Measurements from ENCODE around the gene DHX34. TPM values are rescaled to one million over a fixed set of nuclear protein-coding genes. Genes with fewer than 3 reads are reported as not detected.
A peak's percentile ranks its signal among the peaks of the same experiment; 100 is the strongest.

Gene DHX34
- total and polyA plus RNA-seq, 3 experiments from 2014 or later = 7.7 to 24.5 (median 23.2) TPM

DNA sequence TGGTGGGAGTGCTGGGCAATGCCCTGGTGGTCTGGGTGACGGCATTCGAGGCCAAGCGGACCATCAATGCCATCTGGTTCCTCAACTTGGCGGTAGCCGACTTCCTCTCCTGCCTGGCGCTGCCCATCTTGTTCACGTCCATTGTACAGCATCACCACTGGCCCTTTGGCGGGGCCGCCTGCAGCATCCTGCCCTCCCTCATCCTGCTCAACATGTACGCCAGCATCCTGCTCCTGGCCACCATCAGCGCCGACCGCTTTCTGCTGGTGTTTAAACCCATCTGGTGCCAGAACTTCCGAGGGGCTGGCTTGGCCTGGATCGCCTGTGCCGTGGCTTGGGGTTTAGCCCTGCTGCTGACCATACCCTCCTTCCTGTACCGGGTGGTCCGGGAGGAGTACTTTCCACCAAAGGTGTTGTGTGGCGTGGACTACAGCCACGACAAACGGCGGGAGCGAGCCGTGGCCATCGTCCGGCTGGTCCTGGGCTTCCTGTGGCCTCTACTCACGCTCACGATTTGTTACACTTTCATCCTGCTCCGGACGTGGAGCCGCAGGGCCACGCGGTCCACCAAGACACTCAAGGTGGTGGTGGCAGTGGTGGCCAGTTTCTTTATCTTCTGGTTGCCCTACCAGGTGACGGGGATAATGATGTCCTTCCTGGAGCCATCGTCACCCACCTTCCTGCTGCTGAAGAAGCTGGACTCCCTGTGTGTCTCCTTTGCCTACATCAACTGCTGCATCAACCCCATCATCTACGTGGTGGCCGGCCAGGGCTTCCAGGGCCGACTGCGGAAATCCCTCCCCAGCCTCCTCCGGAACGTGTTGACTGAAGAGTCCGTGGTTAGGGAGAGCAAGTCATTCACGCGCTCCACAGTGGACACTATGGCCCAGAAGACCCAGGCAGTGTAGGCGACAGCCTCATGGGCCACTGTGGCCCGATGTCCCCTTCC lies 28.9 kb upstream of the DHX34 start:
- Histone ChIP-seq H3K36me3 (ENCODE audit: insufficient read depth, low read length) (no peaks in the 10 kb centered on the region), H3K27ac (ENCODE audit: low read depth, low read length) (no peak overlapping the region), H3K9me3 (ENCODE audit: low read length) (no peaks in the 10 kb centered on the region), H3K27me3 (ENCODE audit: insufficient read depth, low read length, poor library complexity, severe bottlenecking) (no peaks in the 10 kb centered on the region), H3K4me3 (ENCODE audit: low read length) (no peak overlapping the region), H3K4me1 (ENCODE audit: insufficient read depth, low read length) (no peaks in the 10 kb centered on the region)
- no peaks in the 10 kb centered on the region for H3K4me1 Mint-ChIP-seq
- ChIA-PET POLR2A (no interaction called here), CTCF (no interaction called here)
- no peak overlapping the region for H3K4me3 Mint-ChIP-seq
- no peaks in the 10 kb centered on the region for H3K36me3 Mint-ChIP-seq
- no peak for DNase-seq
- H3K9me3 Mint-ChIP-seq = peaks cover 0 to 1% (median 0%) of the 10 kb centered on the region in 5 donors
- no peak overlapping the region for H3K27ac Mint-ChIP-seq
- H3K27me3 Mint-ChIP-seq = peaks cover 18 to 57% of the 10 kb centered on the region in 2 donors

DNA sequence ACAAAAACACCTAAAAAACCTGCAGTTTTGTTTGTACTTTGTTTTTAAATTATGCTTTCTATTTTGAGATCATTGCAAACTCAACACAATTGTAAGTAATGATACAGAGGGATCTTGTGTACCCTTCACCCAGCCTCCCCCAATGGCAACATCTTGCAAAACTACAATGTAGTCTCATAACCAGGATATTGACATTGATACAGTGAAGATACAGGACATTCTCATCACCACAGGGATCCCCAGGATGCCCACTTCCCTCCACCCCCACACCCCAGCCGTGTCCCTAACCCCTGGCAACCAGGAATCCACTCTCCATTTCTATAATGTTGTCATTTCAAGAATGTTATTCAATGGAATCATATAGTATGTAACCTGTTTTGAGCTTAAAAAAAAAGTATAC lies 27.5 kb upstream of the DHX34 start:
- POLR2A ChIA-PET = no interaction called here
- Histone ChIP-seq H3K27me3 (ENCODE audit: insufficient read depth, low read length, poor library complexity, severe bottlenecking) (no peaks in the 10 kb centered on the region), H3K4me3 (ENCODE audit: low read length) (no peak overlapping the region), H3K9me3 (ENCODE audit: low read length) (no peaks in the 10 kb centered on the region), H3K27ac (ENCODE audit: low read depth, low read length) (no peak overlapping the region), H3K36me3 (ENCODE audit: insufficient read depth, low read length) (no peaks in the 10 kb centered on the region), H3K4me1 (ENCODE audit: insufficient read depth, low read length) (no peaks in the 10 kb centered on the region)
- H3K36me3 Mint-ChIP-seq = no peaks in the 10 kb centered on the region
- CTCF ChIA-PET = no interaction called here
- no peaks in the 10 kb centered on the region for H3K4me1 Mint-ChIP-seq
- peaks cover 24 to 50% of the 10 kb centered on the region in 2 donors for H3K27me3 Mint-ChIP-seq
- no peak overlapping the region for H3K4me3 Mint-ChIP-seq
- DNase-seq = no peak
- H3K9me3 Mint-ChIP-seq = peaks cover 0 to 1% (median 0%) of the 10 kb centered on the region in 5 donors
- H3K27ac Mint-ChIP-seq = no peak overlapping the region

DNA sequence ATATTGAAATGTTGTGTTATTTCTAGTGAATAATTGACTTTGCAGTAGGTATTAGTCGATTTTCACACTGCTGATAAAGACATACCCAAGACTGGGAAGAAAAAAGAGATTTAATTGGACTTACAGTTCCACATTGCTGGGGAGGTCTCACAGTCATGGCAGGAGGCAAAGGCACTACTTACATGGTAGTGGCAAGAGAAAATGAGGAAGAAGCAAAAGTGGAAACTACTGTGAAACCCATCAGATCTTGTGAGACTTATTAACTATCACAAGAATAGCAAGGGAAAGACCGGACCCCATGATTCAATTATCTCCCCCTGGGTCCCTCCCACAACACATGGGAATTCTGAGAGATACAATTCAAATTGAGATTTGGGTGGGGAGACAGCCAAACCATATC lies 27.1 kb upstream of the DHX34 start:
- H3K4me1 Mint-ChIP-seq = no peaks in the 10 kb centered on the region
- H3K36me3 Mint-ChIP-seq = no peaks in the 10 kb centered on the region
- POLR2A ChIA-PET = no interaction called here
- H3K9me3 ChIP-seq (ENCODE audit: low read length) = no peaks in the 10 kb centered on the region
- CTCF ChIA-PET = no interaction called here
- H3K4me3 Mint-ChIP-seq = no peak overlapping the region
- H3K27me3 Mint-ChIP-seq = peaks cover 24 to 49% of the 10 kb centered on the region in 2 donors
- no peak overlapping the region for H3K27ac ChIP-seq (ENCODE audit: low read depth, low read length)
- no peak for DNase-seq
- H3K36me3 ChIP-seq (ENCODE audit: insufficient read depth, low read length) = no peaks in the 10 kb centered on the region
- no peak overlapping the region for H3K27ac Mint-ChIP-seq
- H3K27me3 ChIP-seq (ENCODE audit: insufficient read depth, low read length, poor library complexity, severe bottlenecking) = no peaks in the 10 kb centered on the region
- no peaks in the 10 kb centered on the region for H3K4me1 ChIP-seq (ENCODE audit: insufficient read depth, low read length)
- peaks cover 0 to 1% (median 0%) of the 10 kb centered on the region in 5 donors for H3K9me3 Mint-ChIP-seq
- H3K4me3 ChIP-seq (ENCODE audit: low read length) = no peak overlapping the region

DNA sequence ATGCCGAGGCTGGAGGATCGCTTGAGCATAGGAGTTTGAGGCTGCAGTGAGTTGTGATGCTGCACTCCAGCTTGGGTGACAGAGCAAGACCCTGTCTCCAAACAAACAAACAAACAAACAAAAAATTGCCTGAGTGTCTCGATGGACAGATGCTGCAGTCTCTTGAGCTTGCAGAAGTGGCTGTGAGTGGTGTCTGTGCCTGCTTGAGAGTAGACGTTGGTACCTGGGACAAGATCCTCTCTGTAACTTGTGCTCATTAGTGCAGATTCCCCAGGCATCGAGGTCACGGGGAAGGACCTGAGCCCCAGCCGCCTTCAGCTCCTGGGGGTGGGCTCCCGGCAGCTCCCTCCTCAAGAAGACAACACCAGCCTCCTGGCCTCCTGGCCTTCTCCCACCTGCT lies 25.7 kb upstream of the DHX34 start:
- Histone ChIP-seq H3K27me3 (ENCODE audit: insufficient read depth, low read length, poor library complexity, severe bottlenecking) (no peaks in the 10 kb centered on the region), H3K9me3 (ENCODE audit: low read length) (no peaks in the 10 kb centered on the region), H3K4me1 (ENCODE audit: insufficient read depth, low read length) (no peaks in the 10 kb centered on the region), H3K4me3 (ENCODE audit: low read length) (no peak overlapping the region), H3K27ac (ENCODE audit: low read depth, low read length) (no peak overlapping the region), H3K36me3 (ENCODE audit: insufficient read depth, low read length) (no peaks in the 10 kb centered on the region)
- H3K27ac Mint-ChIP-seq = no peak overlapping the region
- H3K4me1 Mint-ChIP-seq = no peaks in the 10 kb centered on the region
- no peak overlapping the region for H3K4me3 Mint-ChIP-seq
- peaks cover 18 to 48% of the 10 kb centered on the region in 2 donors for H3K27me3 Mint-ChIP-seq
- DNase-seq = no peak
- POLR2A ChIA-PET = no interaction called here
- H3K9me3 Mint-ChIP-seq = peaks cover 0 to 1% (median 0%) of the 10 kb centered on the region in 5 donors
- H3K36me3 Mint-ChIP-seq = no peaks in the 10 kb centered on the region
- CTCF ChIA-PET = no interaction called here

DNA sequence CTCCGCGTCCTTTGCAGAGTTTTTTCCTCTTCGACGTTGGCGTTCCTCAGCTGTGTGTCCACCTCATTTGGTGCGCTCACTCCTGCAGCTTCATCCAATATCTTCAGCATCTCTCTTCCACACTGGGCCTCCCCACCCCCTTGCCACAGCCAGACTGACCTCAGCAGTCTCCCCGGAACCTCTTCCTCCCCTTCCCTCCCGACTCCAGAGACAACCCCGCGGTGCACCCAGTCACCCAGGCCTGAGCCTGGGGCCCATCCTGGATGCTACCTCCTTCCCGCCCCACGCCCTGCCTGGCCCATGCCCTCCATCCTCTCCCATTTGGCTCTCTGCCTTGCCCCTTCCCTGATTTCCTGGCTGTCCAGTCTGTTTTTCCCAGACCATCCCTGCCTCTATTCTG lies 25.2 kb upstream of the DHX34 start:
- Mint-ChIP-seq H3K36me3 (no peaks in the 10 kb centered on the region), H3K4me1 (no peaks in the 10 kb centered on the region), H3K9me3 (peaks cover 0 to 1% (median 0%) of the 10 kb centered on the region in 5 donors), H3K4me3 (no peak overlapping the region), H3K27ac (no peak overlapping the region), H3K27me3 (peaks cover 18 to 48% of the 10 kb centered on the region in 2 donors)
- Histone ChIP-seq H3K4me1 (ENCODE audit: insufficient read depth, low read length) (no peaks in the 10 kb centered on the region), H3K27ac (ENCODE audit: low read depth, low read length) (no peak overlapping the region), H3K9me3 (ENCODE audit: low read length) (no peaks in the 10 kb centered on the region), H3K36me3 (ENCODE audit: insufficient read depth, low read length) (no peaks in the 10 kb centered on the region), H3K27me3 (ENCODE audit: insufficient read depth, low read length, poor library complexity, severe bottlenecking) (no peaks in the 10 kb centered on the region), H3K4me3 (ENCODE audit: low read length) (no peak overlapping the region)
- CTCF ChIA-PET = no interaction called here
- POLR2A ChIA-PET = no interaction called here
- no peak for DNase-seq

DNA sequence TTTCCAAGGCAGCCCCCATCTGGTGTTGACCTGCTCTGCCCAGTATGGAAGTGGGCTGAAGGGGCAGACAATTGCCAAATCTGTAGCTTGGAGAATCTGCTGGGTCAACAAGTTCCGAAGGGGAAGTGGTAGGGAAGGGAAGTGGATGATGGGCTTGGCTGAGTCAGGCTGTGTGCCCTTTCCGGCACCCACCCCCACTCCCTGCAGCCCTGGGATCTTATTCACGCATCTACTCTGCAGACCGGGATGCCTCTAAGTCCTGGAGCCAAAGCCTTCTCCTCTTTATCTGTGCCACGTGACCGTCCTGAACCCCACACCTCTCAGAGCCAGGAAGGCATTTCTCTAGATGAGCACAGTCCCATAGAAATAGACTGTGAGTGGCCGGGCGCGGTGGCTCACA lies 24.6 kb upstream of the DHX34 start:
- Histone ChIP-seq H3K4me3 (ENCODE audit: low read length) (no peak overlapping the region), H3K4me1 (ENCODE audit: insufficient read depth, low read length) (no peaks in the 10 kb centered on the region), H3K9me3 (ENCODE audit: low read length) (no peaks in the 10 kb centered on the region), H3K27ac (ENCODE audit: low read depth, low read length) (no peak overlapping the region), H3K27me3 (ENCODE audit: insufficient read depth, low read length, poor library complexity, severe bottlenecking) (no peaks in the 10 kb centered on the region), H3K36me3 (ENCODE audit: insufficient read depth, low read length) (no peaks in the 10 kb centered on the region)
- no peaks in the 10 kb centered on the region for H3K4me1 Mint-ChIP-seq
- H3K4me3 Mint-ChIP-seq = no peak overlapping the region
- DNase-seq = no peak
- no peaks in the 10 kb centered on the region for H3K36me3 Mint-ChIP-seq
- no peak overlapping the region for H3K27ac Mint-ChIP-seq
- peaks cover 18 to 47% of the 10 kb centered on the region in 2 donors for H3K27me3 Mint-ChIP-seq
- CTCF ChIA-PET = no interaction called here
- peaks cover 0 to 1% (median 0%) of the 10 kb centered on the region in 5 donors for H3K9me3 Mint-ChIP-seq
- POLR2A ChIA-PET = no interaction called here

DNA sequence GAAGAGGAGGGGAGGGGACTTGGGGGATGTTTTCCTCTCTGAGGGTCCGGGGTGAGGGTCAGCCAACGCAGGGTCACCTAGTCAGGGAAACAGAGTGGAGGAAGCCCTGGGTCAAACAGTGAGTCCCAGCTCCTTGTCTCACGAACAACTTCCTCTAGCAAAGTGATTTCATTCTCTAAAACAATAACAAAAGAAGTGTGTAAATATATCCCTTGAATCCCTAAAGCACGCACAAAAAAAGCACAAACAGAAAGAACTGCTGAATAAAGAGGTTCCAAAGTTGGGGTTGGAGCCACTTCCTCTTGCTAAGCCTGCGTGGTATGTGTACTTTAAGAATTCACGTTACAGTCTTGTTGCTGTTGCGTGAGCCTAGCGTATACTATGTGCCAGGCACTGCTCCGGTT lies 18.6 kb upstream of the DHX34 start:
- POLR2A ChIA-PET = no interaction called here
- Histone ChIP-seq H3K4me3 (ENCODE audit: low read length) (no peak overlapping the region), H3K27me3 (ENCODE audit: insufficient read depth, low read length, poor library complexity, severe bottlenecking) (no peaks in the 10 kb centered on the region), H3K27ac (ENCODE audit: low read depth, low read length) (peak overlapping the region; percentile 24), H3K4me1 (ENCODE audit: insufficient read depth, low read length) (no peaks in the 10 kb centered on the region), H3K9me3 (ENCODE audit: low read length) (no peaks in the 10 kb centered on the region), H3K36me3 (ENCODE audit: insufficient read depth, low read length) (no peaks in the 10 kb centered on the region)
- DNase-seq = no peak
- Mint-ChIP-seq H3K27ac (no peak overlapping the region), H3K36me3 (no peaks in the 10 kb centered on the region), H3K27me3 (peaks cover 9 to 11% of the 10 kb centered on the region in 2 donors), H3K4me3 (no peak overlapping the region), H3K4me1 (peaks cover 0 to 3% (median 0%) of the 10 kb centered on the region in 3 donors), H3K9me3 (no peaks in the 10 kb centered on the region)
- CTCF ChIA-PET = no interaction called here

DNA sequence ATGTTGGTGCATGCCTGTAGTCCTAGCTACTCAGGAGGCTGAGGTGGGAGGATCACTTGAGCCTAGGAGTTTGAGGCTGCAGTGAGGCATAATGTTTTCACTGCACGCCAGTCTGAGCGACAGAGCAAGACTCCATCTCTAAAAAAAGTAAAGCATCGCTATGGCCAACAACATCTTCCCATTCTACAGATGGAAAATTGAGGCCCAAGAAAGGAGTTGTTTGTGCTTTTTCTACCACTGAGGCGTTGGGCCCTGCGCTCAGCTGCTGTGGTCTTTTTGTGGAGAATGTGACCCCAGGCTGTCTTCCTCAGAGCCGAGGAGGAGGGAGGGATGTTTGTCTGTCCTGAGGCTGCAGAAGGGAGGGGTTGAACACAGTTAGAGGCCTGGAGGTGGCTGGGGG lies 17.6 kb upstream of the DHX34 start:
- no peaks in the 10 kb centered on the region for H3K36me3 Mint-ChIP-seq
- Histone ChIP-seq H3K36me3 (ENCODE audit: insufficient read depth, low read length) (no peaks in the 10 kb centered on the region), H3K4me3 (ENCODE audit: low read length) (no peak overlapping the region), H3K27me3 (ENCODE audit: insufficient read depth, low read length, poor library complexity, severe bottlenecking) (no peaks in the 10 kb centered on the region), H3K4me1 (ENCODE audit: insufficient read depth, low read length) (peaks cover 2% of the 10 kb centered on the region), H3K9me3 (ENCODE audit: low read length) (no peaks in the 10 kb centered on the region), H3K27ac (ENCODE audit: low read depth, low read length) (no peak overlapping the region)
- peaks cover 3 to 7% of the 10 kb centered on the region in 2 donors for H3K27me3 Mint-ChIP-seq
- peaks cover 5 to 10% (median 8%) of the 10 kb centered on the region in 3 donors for H3K4me1 Mint-ChIP-seq
- H3K27ac Mint-ChIP-seq = no peak overlapping the region
- no peak for DNase-seq
- CTCF ChIA-PET = no interaction called here
- POLR2A ChIA-PET = no interaction called here
- no peak overlapping the region for H3K4me3 Mint-ChIP-seq
- H3K9me3 Mint-ChIP-seq = no peaks in the 10 kb centered on the region

Measured in CD8-positive, alpha-beta memory T cell (primary cell).